ENCODE measurements around the gene SYCE1L.

GRCh38 chr16:77190190-77190477 is 9.1 kb upstream of the SYCE1L start:
- TF ChIP-seq CTCF (IDR thresholded peaks at IDR 0.05), result no peak
- no peak for TF ChIP-seq POLR2A (IDR thresholded peaks at IDR 0.05)
